ENCODE measurements around the gene PICK1.
"Not testable (repeated sequence)": the region's sequence is repeated elsewhere in the genome, so short reads cannot be mapped to it uniquely, and the experiment has no call there.

Gene PICK1

DNA sequence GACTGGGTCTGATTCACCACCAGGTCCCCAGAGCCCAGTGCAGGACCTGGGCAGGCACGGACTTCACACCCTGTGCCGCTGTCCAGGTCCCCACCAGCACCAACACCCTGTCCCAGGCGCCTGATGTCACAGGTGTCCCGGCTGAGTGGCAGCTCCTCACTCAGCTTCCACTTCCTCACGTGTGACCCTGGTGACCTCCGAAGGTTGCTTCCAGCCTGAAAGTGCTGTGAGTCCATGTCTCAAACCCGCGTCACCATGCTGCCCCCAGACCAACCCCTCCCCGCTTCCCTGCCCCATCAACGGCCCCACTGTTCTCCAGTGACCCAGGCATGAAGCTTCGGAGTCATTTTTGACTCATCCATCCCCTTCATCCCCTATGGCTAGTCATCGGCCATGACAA lies 25.7 kb upstream of the PICK1 start:
- no peak for DNase-seq

DNA sequence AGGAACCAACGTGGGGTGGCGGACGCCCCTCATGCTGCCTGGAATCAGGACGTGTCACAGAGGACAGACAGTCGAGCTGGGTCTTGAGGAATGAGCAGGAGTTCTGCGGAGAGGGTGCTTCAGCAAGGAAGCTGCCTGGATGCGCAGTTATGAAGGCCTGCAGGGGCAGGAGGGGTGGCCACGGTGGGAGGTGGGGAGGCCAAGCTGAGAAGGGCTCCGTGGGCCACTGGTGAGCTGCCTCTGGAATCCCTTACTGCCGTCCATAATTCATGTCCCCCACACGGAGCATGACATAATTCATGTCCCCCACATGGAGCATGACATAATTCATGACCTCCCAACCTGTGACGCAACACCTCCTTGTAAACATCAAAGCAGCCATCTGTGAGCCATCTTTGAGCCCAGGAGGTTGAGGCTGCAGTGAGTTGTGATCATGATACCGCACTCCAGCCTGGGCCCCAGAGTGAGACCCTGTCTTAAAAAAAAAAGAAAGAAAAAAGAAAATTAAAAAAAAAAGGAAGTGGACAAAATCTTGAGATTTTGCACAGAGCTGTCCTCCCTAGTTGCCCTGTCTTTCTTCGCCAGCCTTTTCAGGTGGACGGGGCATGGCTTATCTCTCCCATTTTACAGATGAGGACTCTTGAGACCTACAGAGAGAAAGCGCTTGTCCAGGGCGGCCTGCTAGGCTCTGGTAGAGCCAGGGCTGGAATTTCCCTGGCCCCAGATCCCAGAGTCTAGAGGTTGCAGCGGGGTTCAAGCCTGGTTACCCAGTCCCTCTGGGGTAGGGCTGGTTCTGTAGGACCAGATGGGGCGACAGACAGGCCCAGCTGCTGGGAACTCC lies 24.3 kb upstream of the PICK1 start:
- DNase-seq: no peak

DNA sequence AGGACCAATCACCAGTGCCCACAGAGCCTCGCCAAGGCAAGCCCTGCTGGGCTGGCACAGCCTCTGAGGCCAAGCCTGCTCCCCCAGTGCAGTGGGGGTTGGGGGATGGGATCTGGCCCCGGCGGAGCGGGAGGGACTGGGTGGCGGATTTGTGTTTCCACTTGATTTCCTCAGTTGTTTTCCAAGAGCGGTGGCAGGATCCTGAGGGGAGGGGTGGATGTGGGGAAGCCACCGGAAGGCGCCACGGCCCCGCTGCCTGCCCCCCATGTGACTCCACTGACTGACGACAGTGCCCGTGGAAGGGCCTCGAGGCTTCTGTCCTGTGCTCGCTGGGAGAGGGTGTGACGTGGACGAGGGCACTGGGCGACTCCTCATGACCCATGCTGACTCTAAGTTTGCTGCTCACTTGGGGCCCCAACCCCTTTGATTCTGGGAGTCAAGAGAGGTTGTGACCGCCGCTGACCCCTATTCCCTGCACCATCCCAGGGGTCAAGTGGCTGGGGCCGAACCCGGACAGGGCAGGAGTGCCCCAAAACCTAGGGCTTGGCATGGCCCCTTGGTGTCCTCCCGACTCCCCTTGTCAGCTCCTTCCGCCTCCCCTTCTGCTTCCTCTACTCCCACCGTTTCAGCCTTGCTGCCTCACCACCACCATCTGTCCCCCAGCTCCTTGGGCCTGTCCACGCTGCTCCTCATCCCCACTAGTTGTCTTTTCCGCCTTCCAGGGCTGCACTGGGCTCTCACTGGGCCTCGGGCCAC lies 23.5 kb upstream of the PICK1 start:
- no peak for DNase-seq

DNA sequence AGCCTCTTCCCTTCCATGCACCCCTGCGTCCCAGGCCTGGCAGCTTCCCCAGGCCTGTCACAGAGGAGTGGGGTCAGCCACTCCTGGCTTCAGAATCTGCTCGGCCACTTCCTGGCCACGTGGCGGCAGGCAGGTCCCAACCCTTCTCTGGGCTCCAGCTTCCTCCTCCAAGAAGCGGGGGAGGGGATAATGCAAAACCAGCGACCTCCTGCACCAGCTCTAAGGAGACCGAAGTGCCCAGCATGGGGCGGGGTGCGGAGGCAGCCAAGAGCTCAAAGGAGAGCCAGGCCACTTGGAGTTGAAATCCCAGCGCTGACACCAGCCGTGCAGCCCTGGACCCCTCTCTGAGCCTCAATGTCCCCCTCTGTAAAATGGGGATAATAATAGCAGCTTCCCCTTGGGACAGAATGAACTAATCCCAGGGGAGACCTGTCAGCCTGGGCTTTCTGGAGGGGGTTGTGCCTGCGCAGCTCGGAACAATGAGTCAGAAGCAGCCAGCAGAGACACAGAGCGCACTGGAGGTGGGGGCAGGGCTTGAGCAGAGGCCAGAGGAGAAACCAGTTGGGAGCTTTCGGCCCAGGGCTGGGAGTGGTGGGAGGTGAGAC lies 22.8 kb upstream of the PICK1 start:
- no peak for DNase-seq

DNA sequence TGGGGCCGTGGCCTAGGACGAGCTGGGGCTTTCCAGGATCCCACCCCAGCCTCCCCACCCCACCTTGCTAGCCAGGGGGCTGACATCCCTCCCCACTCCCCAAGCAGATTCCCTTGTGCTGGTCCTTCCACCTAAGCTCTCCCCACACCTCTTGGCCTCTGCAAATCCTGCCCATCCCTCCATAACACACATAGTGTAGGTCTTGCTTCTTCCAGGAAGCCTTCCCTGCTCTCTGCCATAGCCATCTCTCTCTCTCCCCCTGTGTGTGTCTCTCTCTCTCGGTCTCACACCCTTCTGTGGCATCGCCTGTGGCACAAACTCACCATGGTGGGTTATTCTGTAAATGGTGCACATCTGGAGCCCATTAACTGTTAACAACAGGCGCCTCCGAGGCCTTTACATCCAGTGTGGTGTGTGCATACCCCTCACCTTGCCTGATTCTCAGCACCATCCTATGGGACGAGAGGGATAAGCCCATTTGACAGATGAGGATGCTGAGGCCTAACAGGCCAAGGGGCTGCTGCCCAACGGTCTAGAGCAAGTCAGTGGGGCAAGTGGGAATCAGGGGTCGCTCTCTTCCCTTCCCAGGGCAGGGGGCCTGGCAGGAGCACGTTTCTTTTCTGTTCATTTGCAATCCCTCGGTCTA lies 22.2 kb upstream of the PICK1 start:
- DNase-seq: no peak

DNA sequence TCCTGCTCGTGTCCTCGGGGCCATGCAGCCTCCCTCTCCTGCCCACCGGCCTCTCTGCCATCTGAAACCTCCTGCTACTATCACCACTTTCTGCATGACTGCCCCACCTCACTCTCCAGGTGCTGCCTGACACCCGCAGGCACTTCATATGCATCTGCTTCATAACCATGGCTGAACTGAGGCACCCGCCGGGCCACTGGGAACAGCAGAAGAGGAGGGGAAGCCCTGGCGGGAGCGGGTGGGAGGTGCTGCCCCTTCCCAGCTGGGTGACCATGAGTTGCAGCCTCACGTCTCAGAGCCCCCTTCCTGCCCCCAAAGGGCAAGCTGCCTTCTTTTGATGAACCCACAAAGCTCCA lies 21.7 kb upstream of the PICK1 start:
- DNase-seq: no peak

DNA sequence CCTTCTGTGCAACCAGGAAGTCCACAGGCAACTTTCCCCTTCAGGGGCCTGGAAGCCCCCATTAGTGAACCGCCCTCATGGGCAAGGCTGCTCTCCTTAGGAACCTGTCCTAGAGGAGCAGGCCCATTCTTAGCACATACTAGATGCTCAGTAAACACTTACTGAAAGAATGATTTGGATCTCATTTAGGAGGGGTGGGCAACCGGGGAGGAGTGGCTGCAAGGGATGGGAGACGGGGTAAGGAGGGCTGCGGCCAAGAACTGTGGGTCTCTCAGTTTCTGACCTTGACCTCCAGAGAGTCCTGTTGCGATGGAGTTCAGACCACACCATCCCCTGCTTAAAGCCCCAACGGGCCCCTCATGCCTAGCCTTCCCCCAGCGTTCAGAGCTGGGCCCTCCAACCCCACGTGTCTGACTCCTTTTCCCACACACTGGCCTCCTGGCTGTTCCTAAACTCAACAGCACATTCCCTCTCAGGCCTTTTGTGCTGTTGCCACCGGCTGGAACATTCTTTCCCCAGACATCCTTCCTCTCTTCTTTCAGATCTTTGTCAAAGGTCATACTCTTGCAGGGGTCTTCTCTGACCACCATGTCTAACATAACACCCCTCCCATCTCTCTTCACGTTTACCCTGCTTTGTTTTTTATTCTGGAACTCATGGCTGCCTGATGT lies 20.7 kb upstream of the PICK1 start:
- DNase-seq: no peak

DNA sequence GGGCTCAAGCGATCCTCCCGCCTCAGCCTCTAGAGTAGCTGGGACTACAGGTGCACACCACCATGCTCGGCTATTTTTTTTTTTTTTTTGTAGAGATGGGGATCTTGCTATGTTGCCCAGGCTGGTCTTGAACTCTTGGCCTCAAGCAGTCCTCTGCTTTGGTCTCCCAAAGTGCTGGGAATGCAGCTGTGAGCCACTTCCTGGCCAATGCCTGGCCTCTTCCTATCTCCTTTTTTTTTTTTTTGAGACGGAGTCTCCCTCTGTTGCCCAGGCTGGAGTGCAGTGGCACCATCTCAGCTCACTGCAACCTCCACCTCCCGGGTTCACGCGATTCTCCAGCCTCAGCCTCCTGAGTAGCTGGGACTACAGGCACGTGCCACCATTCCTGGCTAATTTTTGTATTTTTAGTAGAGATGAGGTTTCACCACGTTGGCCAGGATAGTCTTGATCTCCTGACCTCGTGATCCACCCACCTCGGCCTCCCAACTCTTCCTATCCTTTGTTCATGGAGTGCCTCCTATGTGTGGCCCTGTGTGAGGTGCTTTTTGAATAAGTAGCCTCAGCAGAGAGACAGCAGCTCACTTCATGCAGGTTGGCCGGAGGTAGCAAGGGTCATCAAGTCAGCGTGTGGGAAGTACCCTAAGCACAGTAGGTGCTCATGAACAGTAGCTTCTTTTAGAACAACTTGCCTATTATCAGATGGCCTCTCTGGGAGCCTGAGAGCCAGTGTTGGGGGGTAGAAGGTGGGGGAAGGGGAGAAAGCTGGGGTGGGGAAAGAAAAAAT lies 19.6 kb upstream of the PICK1 start:
- DNase-seq: not testable (repeated sequence)

DNA sequence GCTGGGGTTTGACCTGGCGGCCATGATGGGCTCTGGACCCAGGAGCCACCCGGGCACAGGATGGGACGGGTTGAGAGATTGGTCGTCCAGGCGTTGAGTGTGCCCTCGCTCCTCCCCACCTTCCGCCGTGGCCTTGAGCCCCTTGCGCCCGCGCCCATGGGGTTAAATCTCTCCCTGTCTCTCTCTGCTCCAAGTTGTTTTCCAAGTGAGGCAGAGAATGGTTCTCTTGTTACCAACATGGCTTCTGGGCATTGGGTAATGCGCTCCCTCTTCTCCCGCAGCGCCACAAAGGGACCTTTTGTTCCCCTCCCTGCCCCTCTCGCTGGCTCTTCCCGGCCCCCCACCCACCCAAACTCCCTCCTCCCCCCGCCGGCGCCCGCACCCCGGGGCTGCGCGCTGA lies 18.8 kb upstream of the PICK1 start:
- no peak for DNase-seq

DNA sequence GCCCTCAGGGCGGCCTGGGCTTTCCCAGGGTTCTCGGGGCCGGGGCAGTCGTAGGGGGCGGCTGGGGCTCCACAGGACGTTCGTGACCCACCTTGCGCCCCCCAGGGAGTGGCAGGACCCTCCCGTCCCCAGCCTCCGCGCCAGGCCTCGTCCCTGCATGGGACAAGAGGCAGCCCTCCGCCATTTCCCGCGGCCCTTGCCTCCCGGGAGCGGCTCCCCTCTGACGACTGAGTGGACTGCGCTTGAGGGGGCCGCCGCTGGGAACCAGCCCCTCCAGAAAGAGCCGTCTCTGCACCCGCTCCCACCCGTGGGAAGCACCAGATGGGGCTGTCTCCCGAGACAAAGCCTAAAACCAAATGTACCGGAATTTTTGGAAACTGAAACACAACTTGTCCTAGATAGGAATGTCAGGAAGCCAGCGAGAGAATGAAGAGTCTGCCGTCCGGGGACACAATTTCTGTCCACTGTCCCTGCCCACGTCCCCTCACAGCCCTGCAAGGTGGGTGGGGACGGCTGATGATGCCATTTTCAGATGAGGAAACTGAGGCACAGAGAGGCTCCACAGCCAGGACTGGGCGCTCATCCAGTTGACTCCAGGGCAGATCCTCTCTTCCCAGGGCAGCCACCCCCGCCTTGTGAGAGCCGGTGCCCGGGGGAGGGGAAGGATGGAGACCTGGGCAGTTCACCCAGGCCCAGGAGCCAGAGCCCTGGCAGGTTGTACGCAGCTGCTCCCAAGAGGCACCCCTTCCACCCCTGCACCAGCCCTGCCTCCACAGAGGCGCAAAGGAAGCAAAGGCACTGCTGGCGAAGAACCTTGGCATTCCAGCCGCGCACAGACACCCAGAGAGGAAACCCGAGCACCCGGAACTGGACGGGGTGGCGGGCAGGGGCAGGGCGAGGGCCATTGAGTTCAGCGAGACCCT lies 18.1 kb upstream of the PICK1 start:
- DNase-seq: no peak

DNA sequence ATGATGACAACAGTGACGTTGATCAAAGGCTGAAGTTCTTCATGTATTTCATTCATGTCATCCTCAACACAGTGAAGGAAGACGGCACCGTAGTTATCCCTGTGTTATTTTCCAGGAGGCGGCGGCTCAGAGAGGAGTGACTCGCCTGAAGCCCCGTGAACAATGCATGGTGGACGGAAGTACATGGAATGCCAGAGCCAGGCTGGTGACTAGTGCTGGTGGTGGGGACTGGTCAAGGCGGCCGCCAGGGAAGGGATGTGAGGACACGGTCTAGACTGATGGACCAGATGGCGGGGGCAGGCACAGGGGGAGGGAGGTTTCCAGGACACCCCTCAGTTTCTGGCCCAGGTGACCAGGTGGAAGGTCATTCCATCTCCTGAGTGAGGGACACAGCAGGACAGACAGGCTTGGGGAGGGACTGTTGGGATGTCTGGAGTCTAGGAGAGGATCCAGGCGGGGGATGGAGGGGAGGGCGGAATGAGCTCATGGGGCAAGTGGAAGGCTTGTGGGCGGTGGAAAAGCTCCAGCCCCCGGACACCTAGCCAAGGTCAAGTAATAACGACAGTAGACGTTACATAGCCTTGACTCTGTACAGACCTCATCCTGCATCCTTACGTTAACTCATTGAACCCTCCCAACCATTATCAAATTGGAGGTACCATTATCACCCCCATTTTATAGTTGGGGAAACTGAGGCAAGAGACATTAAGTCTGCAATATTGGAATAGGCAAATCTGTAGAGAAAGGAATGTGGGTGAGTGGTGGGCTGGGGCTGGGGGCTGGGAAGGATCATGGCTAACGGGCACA lies 16.0 kb upstream of the PICK1 start:
- no peak for DNase-seq

DNA sequence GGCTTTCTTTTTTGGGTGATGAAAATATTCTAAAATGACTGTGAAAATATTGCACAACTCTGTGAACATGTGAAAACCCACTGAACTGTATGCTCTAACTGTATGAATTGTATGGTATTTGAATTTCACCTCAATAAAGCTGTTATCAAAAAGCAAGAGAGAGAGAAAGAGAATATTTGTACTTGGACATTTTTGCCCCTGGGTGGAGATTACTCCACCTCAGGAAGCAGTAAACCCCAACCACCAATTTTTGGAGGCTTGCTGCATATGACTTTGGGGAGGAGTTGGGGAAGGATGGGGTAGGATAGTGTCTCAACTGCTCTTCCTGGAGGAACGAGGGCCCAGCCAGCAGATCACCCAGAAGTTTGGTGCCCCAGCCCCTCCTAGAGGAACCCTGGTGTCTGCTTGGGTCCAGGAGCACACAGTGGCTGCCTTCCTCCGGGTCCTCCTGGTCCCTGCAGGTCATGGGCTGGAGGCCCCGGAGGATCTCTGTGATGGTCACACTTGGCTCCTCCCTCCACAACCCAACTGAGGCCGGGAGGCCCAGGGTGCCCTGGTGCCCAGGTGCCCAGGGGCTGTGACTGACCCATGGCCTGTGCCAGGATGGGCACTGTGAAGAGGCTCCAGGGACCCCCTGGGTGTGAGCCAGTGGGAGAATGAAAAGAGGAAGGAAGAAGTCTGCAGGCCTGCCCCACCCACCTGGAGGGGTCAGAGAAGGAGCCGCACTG lies 15.3 kb upstream of the PICK1 start:
- no peak for DNase-seq

DNA sequence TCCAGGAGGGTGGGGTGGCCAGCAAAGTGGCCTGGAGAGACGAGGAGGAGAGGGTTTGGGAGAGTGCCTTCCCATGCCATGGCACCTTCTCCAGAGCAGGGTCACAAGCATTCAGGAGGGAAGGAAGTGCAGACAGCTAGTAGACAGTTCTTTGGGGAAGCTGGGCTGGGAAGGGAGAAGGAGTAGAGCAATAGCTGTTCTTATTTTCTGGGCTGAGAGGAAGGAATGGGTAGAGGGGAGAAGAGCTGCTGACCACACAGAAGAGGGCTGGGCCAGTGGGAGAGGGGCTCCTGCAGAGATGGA lies 14.8 kb upstream of the PICK1 start:
- no peak for DNase-seq

DNA sequence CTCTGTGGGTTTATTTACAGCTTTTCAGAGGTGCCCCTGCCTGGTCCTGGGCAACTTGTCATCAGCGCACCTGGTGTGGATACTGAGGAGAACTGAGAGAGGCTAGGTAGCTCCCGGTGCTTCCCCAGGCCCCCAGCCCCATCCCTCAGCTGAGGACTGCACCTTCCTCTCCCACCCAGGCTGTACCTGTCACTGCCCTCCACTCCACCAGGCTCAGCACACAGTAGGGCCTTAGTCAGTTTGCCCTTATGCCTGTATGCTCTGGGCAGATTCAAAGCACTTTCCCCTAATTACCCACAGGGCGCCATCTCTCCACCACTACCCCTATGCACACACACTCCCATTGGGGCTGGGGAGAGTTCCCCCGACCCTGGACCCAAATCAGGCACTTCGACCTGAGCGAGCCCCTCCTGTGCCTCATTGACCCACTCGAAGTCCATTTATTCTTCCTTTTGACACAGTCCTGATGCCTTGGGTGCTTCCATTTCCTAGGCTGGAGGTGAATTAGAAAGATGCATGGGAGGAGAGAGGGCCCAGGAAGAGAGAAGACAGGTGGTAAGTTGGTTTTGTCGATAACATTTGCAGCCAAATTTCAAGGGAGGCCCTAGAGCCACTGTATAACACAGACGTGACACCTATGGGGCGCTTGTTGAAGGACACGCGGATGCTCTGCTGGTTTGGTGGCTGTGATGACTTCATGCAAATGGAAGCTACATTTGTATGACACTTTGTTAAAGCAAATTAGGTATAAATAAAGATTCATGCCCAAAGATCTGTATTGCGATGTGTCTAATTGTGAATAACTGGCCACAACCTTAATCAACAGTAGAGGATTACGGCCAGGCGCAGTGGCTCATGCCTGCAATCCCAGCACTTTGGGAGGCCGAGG lies 13.8 kb upstream of the PICK1 start:
- no peak for DNase-seq

DNA sequence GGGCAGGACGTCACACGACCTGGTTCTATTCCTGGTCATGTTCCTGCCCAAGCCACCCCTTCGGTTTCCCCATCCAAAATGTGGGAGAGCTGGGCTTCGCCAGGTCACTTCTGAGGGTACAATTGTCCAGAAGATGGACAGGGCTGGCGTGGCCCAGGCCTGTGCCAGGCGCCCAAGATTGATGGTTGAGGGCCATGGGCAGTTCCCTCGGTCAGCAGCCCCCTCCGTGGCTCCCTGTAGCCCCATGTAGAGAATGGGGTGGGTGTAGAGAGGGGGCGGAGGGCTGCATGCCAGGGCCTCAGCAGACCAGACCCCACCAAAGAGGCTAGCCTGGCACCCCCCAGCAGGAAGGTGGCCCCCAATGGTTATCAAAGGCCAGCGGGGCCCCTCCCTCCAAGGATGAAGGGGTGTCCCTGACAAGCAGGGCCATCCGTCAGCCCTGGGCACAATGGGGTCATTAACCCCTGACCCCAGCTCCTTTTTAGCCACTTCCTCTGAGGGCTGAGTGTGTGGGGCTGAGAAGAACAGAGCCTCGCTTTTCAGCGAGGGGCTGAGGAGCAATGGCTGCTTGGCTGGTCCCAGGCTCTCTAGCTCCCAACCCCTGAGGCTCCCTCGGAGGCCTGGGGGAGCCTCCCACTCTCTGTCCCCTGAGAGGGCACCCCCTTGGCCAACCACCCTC lies 11.0 kb upstream of the PICK1 start:
- no peak for DNase-seq

DNA sequence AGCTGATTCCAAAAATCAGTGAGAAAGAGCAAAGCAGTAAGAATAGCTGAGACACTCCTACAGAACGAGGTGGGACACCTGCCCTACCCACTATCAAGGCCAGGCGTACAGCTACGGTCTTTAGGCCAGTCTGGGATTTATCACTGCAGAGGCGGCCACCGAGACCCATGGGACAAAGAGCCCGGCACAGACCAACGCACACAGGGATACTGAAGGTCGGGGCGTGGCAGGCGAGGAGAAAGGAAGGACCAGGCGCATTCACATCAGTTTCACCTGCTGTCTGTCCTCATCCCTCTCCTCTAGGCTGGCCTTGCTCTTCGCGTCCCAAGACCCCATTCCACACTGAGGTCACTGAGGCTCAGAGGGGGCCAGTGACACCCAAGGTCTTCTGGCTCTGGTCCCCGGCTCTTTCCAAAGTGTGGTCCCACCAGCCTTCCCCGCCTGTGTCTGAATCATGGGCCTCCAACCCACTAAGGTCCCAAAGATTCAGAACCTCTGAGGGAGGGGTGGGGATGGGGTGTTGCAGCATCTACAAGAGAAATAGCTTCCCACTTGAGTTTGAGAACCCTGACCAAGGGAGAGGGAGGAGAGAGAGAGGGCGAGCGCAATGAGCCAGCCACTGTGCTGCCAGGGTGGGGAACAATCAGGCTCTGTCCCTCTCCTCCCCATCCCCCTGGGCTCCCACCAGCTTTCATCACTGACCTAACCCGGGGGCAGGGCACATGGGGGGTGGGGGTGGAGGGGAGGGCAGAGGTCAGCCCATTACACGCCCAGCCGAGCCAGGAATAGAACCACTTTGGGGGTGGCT lies 7.2 kb upstream of the PICK1 start:
- DNase-seq: no peak

DNA sequence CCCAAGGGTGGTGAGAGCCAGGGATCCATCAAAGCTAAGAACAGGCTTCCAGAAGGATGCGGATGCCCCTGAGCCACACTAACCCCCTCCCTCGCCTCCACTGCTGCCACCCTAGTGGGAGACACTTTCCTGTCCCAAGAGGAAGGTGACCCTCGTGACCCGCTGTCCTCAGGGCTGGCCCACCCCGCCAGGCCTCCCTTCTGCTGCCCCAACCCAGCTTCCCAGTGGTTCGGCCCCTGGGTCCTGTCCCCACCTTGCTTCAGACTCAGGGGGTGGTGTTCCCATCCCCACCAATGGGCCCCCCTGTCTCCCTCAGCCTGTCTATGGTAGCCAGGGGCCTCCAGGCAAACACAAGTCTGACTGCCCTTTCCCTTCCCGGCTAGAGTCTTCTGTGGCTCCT lies 6.5 kb upstream of the PICK1 start:
- no peak for DNase-seq
